Gastroesophageal sphincter (tissue), 3 donors: ENCODE results near the gene B4GALT1.

Source experiments
- CTCF ChIP-seq, 4 experiments: fragments of 200-600 bp in 2 of 4; fragments of 450-650 bp in 2 of 4; sonication (generic) in 1 of 4; IDR thresholded peaks; one replicate each; pipeline ENCODE4 v1.5.1; 2017 to 2019; ENCODE audit warnings: antibody characterized with exemption in 4 of 4, mild to moderate bottlenecking in 2 of 4, moderate library complexity in 2 of 4
- POLR2A ChIP-seq, 2 donors: fragments of 450-650 bp; IDR thresholded peaks; one replicate each; pipeline ENCODE4 v1.6.1; 2017; ENCODE audit warnings: antibody characterized with exemption in 2 of 2, mild to moderate bottlenecking in 2 of 2, moderate library complexity in 1 of 2

- TF ChIP-seq CTCF (IDR thresholded peaks at IDR 0.05) (no peak), POLR2A (IDR thresholded peaks at IDR 0.05) (no peak)
Measured at GRCh38 chr9:33138768-33139167, 28.4 kb downstream of the B4GALT1 start.
